Transverse colon (tissue), 3 donors: ENCODE measurements around the gene SLC40A1.

Source experiments
- POLR2A ChIP-seq: fragments of 450-650 bp; IDR thresholded peaks from one replicate; pipeline ENCODE4 v1.6.1; 2016; ENCODE audit warnings: antibody characterized with exemption, mild to moderate bottlenecking, moderate library complexity
- POLR2AphosphoS5 ChIP-seq, 3 donors: sonication (generic); formaldehyde crosslinking; IDR thresholded peaks; one replicate each; pipeline ENCODE4 v1.6.1; 2016; ENCODE audit warnings: antibody characterized with exemption in 3 of 3

GRCh38 chr2:189533288-189534035 is 47.1 kb downstream of the SLC40A1 start:
- TF ChIP-seq POLR2AphosphoS5 (IDR thresholded peaks at IDR 0.05) (peak in 1 of 3 donors; percentile 34), POLR2A (no peak)
